ENCODE data around the gene HBG2.
"Not testable (repeated sequence)": the region's sequence is repeated elsewhere in the genome, so short reads cannot be mapped to it uniquely, and the experiment has no call there.

The HBG2 gene

GRCh38 chr11:5250543-5251204 lies 3.9 kb downstream of the HBG2 start:
- DNase-seq (ENCODE audit: low read depth, low spot score) = no peak

- DNase-seq (ENCODE audit: low read depth, low spot score) = not testable (repeated sequence)
Measured at GRCh38 chr11:5249807-5250396, 4.7 kb downstream of the HBG2 start, which contains the start of gene HBG1. TSS of gene HBG1 (minus strand) at chr11:5249857. CDS start at chr11:5249804, 53 bp downstream.

GRCh38 chr11:5248498-5248897 lies 6.1 kb downstream of the HBG2 start:
- not testable (repeated sequence) for DNase-seq (ENCODE audit: low read depth, low spot score)

GRCh38 chr11:5247472-5248192 lies 6.9 kb downstream of the HBG2 start:
- DNase-seq (ENCODE audit: low read depth, low spot score) = no peak

- no peak for DNase-seq (ENCODE audit: low read depth, low spot score)
Measured at GRCh38 chr11:5246772-5247471, 7.7 kb downstream of the HBG2 start.

- DNase-seq (ENCODE audit: low read depth, low spot score) = no peak
Measured at GRCh38 chr11:5245155-5245554, 9.4 kb downstream of the HBG2 start.

- no peak for DNase-seq (ENCODE audit: low read depth, low spot score)
Measured at GRCh38 chr11:5243816-5244180, 10.8 kb downstream of the HBG2 start.

- no peak for DNase-seq (ENCODE audit: low read depth, low spot score)
Measured at GRCh38 chr11:5242933-5243815, 11.4 kb downstream of the HBG2 start.

- no peak for DNase-seq (ENCODE audit: low read depth, low spot score)
Measured at GRCh38 chr11:5242208-5242607, 12.4 kb downstream of the HBG2 start.

- DNase-seq (ENCODE audit: low read depth, low spot score) = no peak
Measured at GRCh38 chr11:5241458-5241857, 13.1 kb downstream of the HBG2 start.

- no peak for DNase-seq (ENCODE audit: low read depth, low spot score)
Measured at GRCh38 chr11:5240458-5240857, 14.1 kb downstream of the HBG2 start.

GRCh38 chr11:5240056-5240455 lies 14.5 kb downstream of the HBG2 start:
- no peak for DNase-seq (ENCODE audit: low read depth, low spot score)

- DNase-seq (ENCODE audit: low read depth, low spot score) = no peak
Measured at GRCh38 chr11:5239046-5239445, 15.5 kb downstream of the HBG2 start.

- no peak for DNase-seq (ENCODE audit: low read depth, low spot score)
Measured at GRCh38 chr11:5238486-5238885, 16.1 kb downstream of the HBG2 start.

- no peak for DNase-seq (ENCODE audit: low read depth, low spot score)
Measured at GRCh38 chr11:5237420-5237819, 17.2 kb downstream of the HBG2 start.

- DNase-seq (ENCODE audit: low read depth, low spot score) = no peak
Measured at GRCh38 chr11:5235364-5236095, 19.1 kb downstream of the HBG2 start.

- no peak for DNase-seq (ENCODE audit: low read depth, low spot score)
Measured at GRCh38 chr11:5234381-5234834, 20.2 kb downstream of the HBG2 start, which contains the start of gene HBD. TSS of gene HBD (minus strand) at chr11:5234483. CDS start at chr11:5234433, 50 bp downstream.

GRCh38 chr11:5233307-5233706 lies 21.3 kb downstream of the HBG2 start:
- no peak for DNase-seq (ENCODE audit: low read depth, low spot score)

GRCh38 chr11:5232821-5233220 lies 21.8 kb downstream of the HBG2 start:
- DNase-seq (ENCODE audit: low read depth, low spot score) = no peak

GRCh38 chr11:5232176-5232575 lies 22.4 kb downstream of the HBG2 start:
- no peak for DNase-seq (ENCODE audit: low read depth, low spot score)

Measured in activated naive CD8-positive, alpha-beta T cell treated with anti-CD3 and anti-CD28 coated beads, Interleukin-2, amount 50 U/mL, for 16 hours (primary cell).